Measurements from ENCODE around the gene UAP1L1. TPM values are rescaled to one million over a fixed set of nuclear protein-coding genes. Genes with fewer than 3 reads are reported as not detected.

UAP1L1 gene
- total and polyA plus RNA-seq, 9 of the 15 experiments (the other 6 are each of a cell fraction or from before 2014, with no cell fraction given) = 0.20 to 8.6 (median 3.7) TPM

DNA sequence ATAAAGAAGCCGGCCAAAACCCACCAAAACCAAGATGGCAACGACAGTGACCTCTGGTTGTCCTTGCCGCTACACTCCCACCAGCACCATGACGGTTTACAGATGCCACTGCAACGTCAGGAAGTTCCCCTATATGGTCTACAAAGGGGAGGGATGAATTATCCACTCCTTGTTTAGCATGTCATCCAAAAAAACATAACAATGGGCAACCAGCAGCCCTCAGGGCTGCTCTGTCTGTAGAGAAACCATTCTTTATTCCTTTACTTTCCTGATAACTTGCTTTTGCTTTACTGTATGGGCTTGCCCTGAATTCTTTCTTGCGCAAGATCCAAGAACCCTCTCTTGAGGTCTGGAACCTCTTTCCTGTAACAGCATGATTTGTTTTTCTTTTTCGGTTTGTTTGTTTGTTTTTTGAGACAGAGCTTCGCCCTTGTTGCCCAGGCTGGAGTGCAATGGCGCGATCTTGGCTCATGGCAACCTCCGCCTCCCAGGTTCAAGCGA, 2.0 kb upstream of the UAP1L1 start (continued):
- TF ChIP-seq, protein P1, sequence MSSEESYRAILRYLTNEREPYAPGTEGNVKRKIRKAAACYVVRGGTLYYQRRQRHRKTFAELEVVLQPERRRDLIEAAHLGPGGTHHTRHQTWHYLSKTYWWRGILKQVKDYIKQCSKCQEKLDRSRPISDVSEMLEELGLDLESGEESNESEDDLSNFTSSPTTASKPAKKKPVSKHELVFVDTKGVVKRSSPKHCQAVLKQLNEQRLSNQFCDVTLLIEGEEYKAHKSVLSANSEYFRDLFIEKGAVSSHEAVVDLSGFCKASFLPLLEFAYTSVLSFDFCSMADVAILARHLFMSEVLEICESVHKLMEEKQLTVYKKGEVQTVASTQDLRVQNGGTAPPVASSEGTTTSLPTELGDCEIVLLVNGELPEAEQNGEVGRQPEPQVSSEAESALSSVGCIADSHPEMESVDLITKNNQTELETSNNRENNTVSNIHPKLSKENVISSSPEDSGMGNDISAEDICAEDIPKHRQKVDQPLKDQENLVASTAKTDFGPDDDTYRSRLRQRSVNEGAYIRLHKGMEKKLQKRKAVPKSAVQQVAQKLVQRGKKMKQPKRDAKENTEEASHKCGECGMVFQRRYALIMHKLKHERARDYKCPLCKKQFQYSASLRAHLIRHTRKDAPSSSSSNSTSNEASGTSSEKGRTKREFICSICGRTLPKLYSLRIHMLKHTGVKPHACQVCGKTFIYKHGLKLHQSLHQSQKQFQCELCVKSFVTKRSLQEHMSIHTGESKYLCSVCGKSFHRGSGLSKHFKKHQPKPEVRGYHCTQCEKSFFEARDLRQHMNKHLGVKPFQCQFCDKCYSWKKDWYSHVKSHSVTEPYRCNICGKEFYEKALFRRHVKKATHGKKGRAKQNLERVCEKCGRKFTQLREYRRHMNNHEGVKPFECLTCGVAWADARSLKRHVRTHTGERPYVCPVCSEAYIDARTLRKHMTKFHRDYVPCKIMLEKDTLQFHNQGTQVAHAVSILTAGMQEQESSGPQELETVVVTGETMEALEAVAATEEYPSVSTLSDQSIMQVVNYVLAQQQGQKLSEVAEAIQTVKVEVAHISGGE (CRISPR knock-in tag; IDR thresholded peaks at IDR 0.05) = peak in 1 of 3 experiments; percentile 75; a peak in 2 of 6 replicates
- TF ChIP-seq SMAD4 (CRISPR knock-in tag; conservative IDR thresholded peaks at IDR 0.05) (0 out of 2 replicates have a peak, but pooled peaks have one; percentile 11), SMARCB1 (IDR thresholded peaks at IDR 0.05; ENCODE audit: insufficient read length, low read depth) (no peak), HMG20B (CRISPR knock-in tag; IDR thresholded peaks at IDR 0.05) (no peak), NR2C2 (CRISPR knock-in tag; IDR thresholded peaks at IDR 0.05) (no peak), NR2C2 (tag; IDR thresholded peaks at IDR 0.05) (peak; percentile 61; the same call in 1 of the 2 replicates), NR4A1 (CRISPR knock-in tag; IDR thresholded peaks at IDR 0.05) (no peak), NR4A1 (tag; IDR thresholded peaks at IDR 0.05) (peak; percentile 66; the same call in 1 of the 2 replicates), FIP1L1 (IDR thresholded peaks at IDR 0.05; ENCODE audit: low read depth, low read length, poor library complexity, severe bottlenecking) (no peak), YY1 (IDR thresholded peaks at IDR 0.05; ENCODE audit: borderline replicate concordance in 1 of 3, control insufficient read depth in 1 of 3, extremely low read depth in 1 of 3, insufficient read depth in 3 of 3, insufficient read length in 1 of 3, insufficient replicate concordance in 2 of 3, low read depth in 1 of 3, low read length in 2 of 3) (peak in 2 of 3 experiments; percentile 57 to 80), NFE2L1 (tag; IDR thresholded peaks at IDR 0.05; ENCODE audit: borderline replicate concordance, low read depth) (no peak), CEBPB (tag; IDR thresholded peaks at IDR 0.05) (peak; percentile 95), RUNX1 (IDR thresholded peaks at IDR 0.05; ENCODE audit: low read depth) (no peak), BRCA1 (IDR thresholded peaks at IDR 0.05) (no peak), BRCA1 (CRISPR knock-in tag; IDR thresholded peaks at IDR 0.05) (no peak)
- TF ChIP-seq, protein P2, sequence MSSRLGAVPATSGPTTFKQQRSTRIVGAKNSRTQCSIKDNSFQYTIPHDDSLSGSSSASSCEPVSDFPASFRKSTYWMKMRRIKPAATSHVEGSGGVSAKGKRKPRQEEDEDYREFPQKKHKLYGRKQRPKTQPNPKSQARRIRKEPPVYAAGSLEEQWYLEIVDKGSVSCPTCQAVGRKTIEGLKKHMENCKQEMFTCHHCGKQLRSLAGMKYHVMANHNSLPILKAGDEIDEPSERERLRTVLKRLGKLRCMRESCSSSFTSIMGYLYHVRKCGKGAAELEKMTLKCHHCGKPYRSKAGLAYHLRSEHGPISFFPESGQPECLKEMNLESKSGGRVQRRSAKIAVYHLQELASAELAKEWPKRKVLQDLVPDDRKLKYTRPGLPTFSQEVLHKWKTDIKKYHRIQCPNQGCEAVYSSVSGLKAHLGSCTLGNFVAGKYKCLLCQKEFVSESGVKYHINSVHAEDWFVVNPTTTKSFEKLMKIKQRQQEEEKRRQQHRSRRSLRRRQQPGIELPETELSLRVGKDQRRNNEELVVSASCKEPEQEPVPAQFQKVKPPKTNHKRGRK (tag; IDR thresholded peaks at IDR 0.05) = no peak
- TF ChIP-seq, protein P3, sequence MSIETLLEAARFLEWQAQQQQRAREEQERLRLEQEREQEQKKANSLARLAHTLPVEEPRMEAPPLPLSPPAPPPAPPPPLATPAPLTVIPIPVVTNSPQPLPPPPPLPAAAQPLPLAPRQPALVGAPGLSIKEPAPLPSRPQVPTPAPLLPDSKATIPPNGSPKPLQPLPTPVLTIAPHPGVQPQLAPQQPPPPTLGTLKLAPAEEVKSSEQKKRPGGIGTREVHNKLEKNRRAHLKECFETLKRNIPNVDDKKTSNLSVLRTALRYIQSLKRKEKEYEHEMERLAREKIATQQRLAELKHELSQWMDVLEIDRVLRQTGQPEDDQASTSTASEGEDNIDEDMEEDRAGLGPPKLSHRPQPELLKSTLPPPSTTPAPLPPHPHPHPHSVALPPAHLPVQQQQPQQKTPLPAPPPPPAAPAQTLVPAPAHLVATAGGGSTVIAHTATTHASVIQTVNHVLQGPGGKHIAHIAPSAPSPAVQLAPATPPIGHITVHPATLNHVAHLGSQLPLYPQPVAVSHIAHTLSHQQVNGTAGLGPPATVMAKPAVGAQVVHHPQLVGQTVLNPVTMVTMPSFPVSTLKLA (conservative IDR thresholded peaks at IDR 0.05) = no peak
- TF ChIP-seq, protein P4, sequence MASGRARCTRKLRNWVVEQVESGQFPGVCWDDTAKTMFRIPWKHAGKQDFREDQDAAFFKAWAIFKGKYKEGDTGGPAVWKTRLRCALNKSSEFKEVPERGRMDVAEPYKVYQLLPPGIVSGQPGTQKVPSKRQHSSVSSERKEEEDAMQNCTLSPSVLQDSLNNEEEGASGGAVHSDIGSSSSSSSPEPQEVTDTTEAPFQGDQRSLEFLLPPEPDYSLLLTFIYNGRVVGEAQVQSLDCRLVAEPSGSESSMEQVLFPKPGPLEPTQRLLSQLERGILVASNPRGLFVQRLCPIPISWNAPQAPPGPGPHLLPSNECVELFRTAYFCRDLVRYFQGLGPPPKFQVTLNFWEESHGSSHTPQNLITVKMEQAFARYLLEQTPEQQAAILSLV (tag; IDR thresholded peaks at IDR 0.05) = no peak

All from K562 (cell line).